GM12878 (cell line): ENCODE measurements around the gene EPDR1. TPM values are rescaled to one million over a fixed set of nuclear protein-coding genes. Genes with fewer than 3 reads are reported as not detected.

Experiments
- ATAC-seq: fragments of 200-7000 bp; cut with Tn5 transposase; 3 replicates; pipeline ENCODE4 v1.9.1; 2020; ENCODE audit warnings: mild to moderate bottlenecking, moderate library complexity
- BruUV-seq: library from RNA; stranded (reverse); fragments of 400-500 nt; replicated peaks from 2 replicates; lab custom pipeline; 2021; lab: Mats Ljungman, UMichigan
- CTCF ChIA-PET: fragments of 300-600 bp; sonication (Branson Sonifier 250); formaldehyde crosslinking; extraction: SDS; loops from one replicate; lab custom pipeline; 2021; ENCODE audit warnings: inconsistent platforms; lab: Yijun Ruan, JAX
- POLR2A ChIA-PET: fragments of 350-600 bp; formaldehyde crosslinking; extraction: SDS; loops from one replicate; lab custom pipeline; 2021; ENCODE audit warnings: inconsistent platforms; lab: Charles Lee
- RAD21 ChIA-PET: fragments of 300-600 bp; sonication (Branson Sonifier 250); formaldehyde crosslinking; loops from one replicate; lab custom pipeline; 2023; ENCODE audit warnings: antibody characterized with exemption; ENCODE audit not compliant: unreplicated experiment; lab: Charles Lee
- SMC1A ChIA-PET: fragments of 300-600 bp; sonication (Branson Sonifier 250); formaldehyde crosslinking; loops from one replicate; lab custom pipeline; 2023; ENCODE audit not compliant: unreplicated experiment, uncharacterized antibody; lab: Charles Lee
- DNase-seq: peaks from one replicate; pipeline ENCODE4 v3.0.0-alpha.2; 2011; ENCODE audit warnings: low read depth, low spot score
- FAIRE-seq: peaks from 3 replicates; lab custom pipeline; 2011; peaks lifted over from hg19 to GRCh38; lab: Jason Lieb, UNC
- H2AFZ ChIP-seq: 2 replicates; pipeline ENCODE4 v1.6.0; 2011; ENCODE audit warnings: low read depth, low read length, control low read depth; ENCODE audit not compliant: control insufficient read depth
- H3K27ac ChIP-seq: 2 replicates; pipeline ENCODE4 v1.5.1; 2011; ENCODE audit warnings: control low read depth; ENCODE audit not compliant: control insufficient read depth, insufficient read depth
- H3K27me3 ChIP-seq, 2 experiments: replicated peaks in 1 of 2; 2 replicates each; pipeline versions ENCODE4 v1.6.0 to v1.6.1; 2011; ENCODE audit warnings: low read length in 1 of 2; ENCODE audit not compliant: control insufficient read depth in 2 of 2, insufficient read depth in 2 of 2
- H3K36me3 ChIP-seq, 2 experiments: 2 replicates each; pipeline ENCODE4 v1.5.1; 2011; ENCODE audit warnings: low read length in 1 of 2; ENCODE audit not compliant: control insufficient read depth in 2 of 2, insufficient read depth in 2 of 2
- H3K4me1 ChIP-seq: 2 replicates; pipeline ENCODE4 v1.6.1; 2011; ENCODE audit warnings: mild to moderate bottlenecking, low read length, moderate library complexity, mixed read lengths; ENCODE audit not compliant: control insufficient read depth, insufficient read depth
- H3K4me2 ChIP-seq: 2 replicates; pipeline ENCODE4 v1.6.0; 2011; ENCODE audit warnings: control low read depth; ENCODE audit not compliant: control insufficient read depth, insufficient read depth
- H3K4me3 ChIP-seq: fragments of 200-600 bp; sonication (generic); 2 replicates; pipeline ENCODE4 v1.5.1; 2016
- H3K79me2 ChIP-seq: 2 replicates; pipeline ENCODE4 v1.6.0; 2011; ENCODE audit warnings: low read length; ENCODE audit not compliant: control insufficient read depth, insufficient read depth
- H3K9ac ChIP-seq: 2 replicates; pipeline ENCODE4 v1.8.0; 2011; ENCODE audit warnings: low read length, control low read depth, mixed read lengths; ENCODE audit not compliant: control insufficient read depth, insufficient read depth
- H3K9me3 ChIP-seq: replicated peaks from 3 replicates; pipeline ENCODE4 v1.5.1; 2011; ENCODE audit warnings: mild to moderate bottlenecking, low read length; ENCODE audit not compliant: control insufficient read depth, insufficient read depth
- H4K20me1 ChIP-seq: 2 replicates; pipeline ENCODE4 v1.6.0; 2011; ENCODE audit not compliant: control insufficient read depth, insufficient read depth
- HDAC2 ChIP-seq: fragments of 200-600 bp; sonication (generic); IDR thresholded peaks from 2 replicates; pipeline ENCODE4 v1.6.1; 2017
- HDAC6 ChIP-seq: fragments of 200-600 bp; sonication (generic); IDR thresholded peaks from one replicate; pipeline ENCODE4 v1.8.0; 2017; ENCODE audit warnings: antibody characterized with exemption; ENCODE audit not compliant: unreplicated experiment
- MEF2A ChIP-seq: IDR thresholded peaks from 2 replicates; pipeline ENCODE4 v1.6.1; 2011; ENCODE audit warnings: low read depth, mild to moderate bottlenecking, low read length, moderate library complexity; ENCODE audit not compliant: insufficient read depth
- NFYA ChIP-seq: IDR thresholded peaks from 2 replicates; pipeline ENCODE4 v1.6.1; 2011; ENCODE audit warnings: low read depth, mild to moderate bottlenecking, low read length, improper control_type of control experiment, borderline replicate concordance
- PML ChIP-seq: IDR thresholded peaks from 2 replicates; pipeline ENCODE4 v1.6.1; 2012; ENCODE audit warnings: low read length, inconsistent platforms
- RFX5 ChIP-seq: IDR thresholded peaks from 2 replicates; pipeline ENCODE4 v1.6.1; 2011; ENCODE audit warnings: low read depth, low read length, improper control_type of control experiment
- SIX5 ChIP-seq: IDR thresholded peaks from 2 replicates; pipeline ENCODE4 v1.6.1; 2011; ENCODE audit warnings: mild to moderate bottlenecking, low read depth, low read length, moderate library complexity; ENCODE audit not compliant: severe bottlenecking
- STAT3 ChIP-seq: IDR thresholded peaks from 2 replicates; pipeline ENCODE4 v1.6.1; 2011; ENCODE audit warnings: low read depth, low read length, improper control_type of control experiment
- TCF7 ChIP-seq: IDR thresholded peaks from 2 replicates; pipeline ENCODE4 v1.6.1; 2014; ENCODE audit warnings: antibody characterized with exemption, borderline replicate concordance
- WGBS: methylation state at CpG from one replicate; pipeline ENCODE4 v1.1.6; 2016; ENCODE audit warnings: low lambda C conversion rate; ENCODE audit not compliant: insufficient replicate concordance, insufficient coverage; ENCODE audit errors: missing lambda C conversion rate; 5-methylcytosine and 5-hydroxymethylcytosine counted together
- in situ Hi-C: fragments of 300-500 bp; cut with MboI; formaldehyde crosslinking; loops from 9 replicates; pipeline ENCODE4 v1.14.3; 2018; ENCODE audit warnings: mixed read lengths
- intact Hi-C: fragments of 100-400 bp; cut with micrococcal nuclease; formaldehyde crosslinking; loops from one replicate; pipeline ENCODE4 v1.14.2; 2022; ENCODE audit not compliant: unreplicated experiment
- polyA plus RNA-seq, 11 experiments: library from polyadenylated mRNA; depleted of rRNA in 4 of 11; unstranded in 6 of 11; stranded (reverse) in 5 of 11; fragments of >200 nt; fragmentation: Nextera tagmentation in 4 of 11; fragmentation: Illumina TruSeq in 1 of 11; extraction: Ambion mirVana in 4 of 11; extraction: Trizol in 1 of 11; gene quantifications; 1 replicate in 1 of 11; 2 replicates in 10 of 11; pipeline versions ENCODE4 v1.2.1 to v1.2.3, GENCODE V29; 2011 to 2016; ENCODE audit warnings: inconsistent platforms in 2 of 11, missing spikeins in 2 of 11, low read depth in 1 of 11
- total RNA-seq, 4 experiments: library from RNA; depleted of rRNA in 3 of 4; stranded (reverse); fragments of >200 nt in 3 of 4; fragmentation: Illumina TruSeq in 1 of 4; extraction: Trizol in 1 of 4; gene quantifications; 2 replicates each; pipeline versions ENCODE4 v1.2.1 to v1.2.3, GENCODE V29; 2013 to 2021
- TF ChIP-seq, protein P1 (sequence below): IDR thresholded peaks from 2 replicates; pipeline ENCODE4 v1.6.1; 2011; ENCODE audit warnings: borderline replicate concordance, low read depth, mild to moderate bottlenecking, moderate library complexity, low read length; ENCODE audit not compliant: insufficient read depth, poor library complexity, severe bottlenecking
- TF ChIP-seq, protein P2 (sequence below): IDR thresholded peaks from 2 replicates; pipeline ENCODE4 v1.6.1; 2012; ENCODE audit warnings: improper control_type of control experiment, low read depth, low read length; ENCODE audit not compliant: insufficient replicate concordance
- TF ChIP-seq, protein P3 (sequence below): fragments of 450-650 bp; IDR thresholded peaks from 2 replicates; pipeline ENCODE4 v1.6.1; 2018; ENCODE audit warnings: mild to moderate bottlenecking, low read depth, moderate library complexity; ENCODE audit not compliant: partially characterized antibody

Gene EPDR1
- total and polyA plus RNA-seq, 10 of the 15 experiments (the other 5 are each of a cell fraction or from before 2014, with no cell fraction given) = 1.2 to 18.8 (median 4.7) TPM

DNA sequence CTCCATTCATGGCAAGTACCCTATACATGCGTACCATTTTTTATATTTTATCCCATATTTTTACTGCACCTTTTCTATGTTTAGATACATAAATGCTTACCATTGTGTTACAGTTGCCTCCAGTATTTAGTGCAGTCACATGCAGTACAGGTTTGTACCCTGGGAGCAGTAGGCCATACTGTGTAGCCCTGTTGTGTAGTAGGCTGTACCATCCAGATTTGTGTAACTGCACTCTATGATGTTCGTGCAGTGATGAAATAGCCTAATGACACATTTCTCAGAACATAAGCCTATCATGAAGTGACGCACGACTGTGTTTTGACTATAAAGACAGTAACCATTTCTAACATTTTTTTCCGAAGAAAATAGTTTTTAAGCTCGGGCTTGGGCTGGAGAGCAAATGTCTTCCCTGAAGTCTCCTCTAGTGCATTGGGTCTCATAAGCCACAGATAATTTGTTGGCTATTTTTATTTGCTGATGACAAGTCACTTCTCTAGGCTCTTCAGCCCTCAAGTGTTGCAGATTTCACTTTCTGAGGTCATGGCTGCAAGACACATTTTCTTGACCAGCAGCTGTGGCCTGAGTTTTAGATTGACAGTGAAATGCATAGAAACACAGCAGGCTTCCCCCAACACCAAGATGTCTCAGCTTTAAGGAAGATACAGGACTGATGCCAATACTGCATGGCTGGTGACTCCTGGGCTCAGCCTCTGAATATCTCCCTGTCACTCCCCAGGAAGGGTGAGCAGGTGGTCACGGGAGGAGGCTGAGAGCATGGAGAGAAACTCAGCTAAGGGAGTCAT, 26.9 kb downstream of the EPDR1 start:
- DNase-seq = no peak
- H3K4me1 ChIP-seq = peaks cover 3% of the 10 kb centered on the region; the same call in 1 of the 2 replicates
- ChIA-PET RAD21 (interaction anchor here (1.5 kb wide), 2 partner anchors 27 kb away, joined by 5 read pairs; partner anchors contain the start of gene EPDR1), SMC1A (interaction anchor here (0.6 to 7.7 kb wide), 4 partner anchors 22 to 78 kb away, joined by 3 to 98 read pairs (median 7); partner anchors contain the start of genes EPDR1 and SFRP4), POLR2A (interaction anchor here (2.2 kb wide), 1 partner anchor 30 kb away, joined by 11 read pairs; the partner anchor contains the start of gene SFRP4), CTCF (interaction anchor here (0.9 to 6.1 kb wide), 3 partner anchors 27 to 46 kb away, joined by 3 to 108 read pairs (median 4); partner anchors contain the start of genes EPDR1 and SFRP4)
- H3K4me2 ChIP-seq = no peak overlapping the region
- no peak for FAIRE-seq
- 84% methylated on average over 7 of the region's 7 CpGs for WGBS
- in situ Hi-C loops (no loop called here), intact Hi-C loops (no loop called here)
- no peaks in the 10 kb centered on the region for H3K9me3 ChIP-seq
- no peak overlapping the region for H3K9ac ChIP-seq
- no peak for ATAC-seq
- H2AFZ ChIP-seq = no peak overlapping the region
- H3K27ac ChIP-seq = no peak overlapping the region
- H3K79me2 ChIP-seq = no peaks in the 10 kb centered on the region
- H3K36me3 ChIP-seq = no peaks in the 10 kb centered on the region
- H4K20me1 ChIP-seq = no peaks in the 10 kb centered on the region
- no peak overlapping the region for H3K4me3 ChIP-seq
- H3K27me3 ChIP-seq = no peaks in the 10 kb centered on the region
- no TSS peak for BruUV-seq
- TF ChIP-seq, protein P1, sequence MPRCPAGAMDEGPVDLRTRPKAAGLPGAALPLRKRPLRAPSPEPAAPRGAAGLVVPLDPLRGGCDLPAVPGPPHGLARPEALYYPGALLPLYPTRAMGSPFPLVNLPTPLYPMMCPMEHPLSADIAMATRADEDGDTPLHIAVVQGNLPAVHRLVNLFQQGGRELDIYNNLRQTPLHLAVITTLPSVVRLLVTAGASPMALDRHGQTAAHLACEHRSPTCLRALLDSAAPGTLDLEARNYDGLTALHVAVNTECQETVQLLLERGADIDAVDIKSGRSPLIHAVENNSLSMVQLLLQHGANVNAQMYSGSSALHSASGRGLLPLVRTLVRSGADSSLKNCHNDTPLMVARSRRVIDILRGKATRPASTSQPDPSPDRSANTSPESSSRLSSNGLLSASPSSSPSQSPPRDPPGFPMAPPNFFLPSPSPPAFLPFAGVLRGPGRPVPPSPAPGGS = no peak
- TF ChIP-seq NFYA = no peak
- no peak for TF ChIP-seq SIX5
- no peak for TF ChIP-seq STAT3
- TF ChIP-seq MEF2A = no peak
- TF ChIP-seq RFX5 = no peak
- no peak for TF ChIP-seq HDAC2
- TF ChIP-seq, protein P2, sequence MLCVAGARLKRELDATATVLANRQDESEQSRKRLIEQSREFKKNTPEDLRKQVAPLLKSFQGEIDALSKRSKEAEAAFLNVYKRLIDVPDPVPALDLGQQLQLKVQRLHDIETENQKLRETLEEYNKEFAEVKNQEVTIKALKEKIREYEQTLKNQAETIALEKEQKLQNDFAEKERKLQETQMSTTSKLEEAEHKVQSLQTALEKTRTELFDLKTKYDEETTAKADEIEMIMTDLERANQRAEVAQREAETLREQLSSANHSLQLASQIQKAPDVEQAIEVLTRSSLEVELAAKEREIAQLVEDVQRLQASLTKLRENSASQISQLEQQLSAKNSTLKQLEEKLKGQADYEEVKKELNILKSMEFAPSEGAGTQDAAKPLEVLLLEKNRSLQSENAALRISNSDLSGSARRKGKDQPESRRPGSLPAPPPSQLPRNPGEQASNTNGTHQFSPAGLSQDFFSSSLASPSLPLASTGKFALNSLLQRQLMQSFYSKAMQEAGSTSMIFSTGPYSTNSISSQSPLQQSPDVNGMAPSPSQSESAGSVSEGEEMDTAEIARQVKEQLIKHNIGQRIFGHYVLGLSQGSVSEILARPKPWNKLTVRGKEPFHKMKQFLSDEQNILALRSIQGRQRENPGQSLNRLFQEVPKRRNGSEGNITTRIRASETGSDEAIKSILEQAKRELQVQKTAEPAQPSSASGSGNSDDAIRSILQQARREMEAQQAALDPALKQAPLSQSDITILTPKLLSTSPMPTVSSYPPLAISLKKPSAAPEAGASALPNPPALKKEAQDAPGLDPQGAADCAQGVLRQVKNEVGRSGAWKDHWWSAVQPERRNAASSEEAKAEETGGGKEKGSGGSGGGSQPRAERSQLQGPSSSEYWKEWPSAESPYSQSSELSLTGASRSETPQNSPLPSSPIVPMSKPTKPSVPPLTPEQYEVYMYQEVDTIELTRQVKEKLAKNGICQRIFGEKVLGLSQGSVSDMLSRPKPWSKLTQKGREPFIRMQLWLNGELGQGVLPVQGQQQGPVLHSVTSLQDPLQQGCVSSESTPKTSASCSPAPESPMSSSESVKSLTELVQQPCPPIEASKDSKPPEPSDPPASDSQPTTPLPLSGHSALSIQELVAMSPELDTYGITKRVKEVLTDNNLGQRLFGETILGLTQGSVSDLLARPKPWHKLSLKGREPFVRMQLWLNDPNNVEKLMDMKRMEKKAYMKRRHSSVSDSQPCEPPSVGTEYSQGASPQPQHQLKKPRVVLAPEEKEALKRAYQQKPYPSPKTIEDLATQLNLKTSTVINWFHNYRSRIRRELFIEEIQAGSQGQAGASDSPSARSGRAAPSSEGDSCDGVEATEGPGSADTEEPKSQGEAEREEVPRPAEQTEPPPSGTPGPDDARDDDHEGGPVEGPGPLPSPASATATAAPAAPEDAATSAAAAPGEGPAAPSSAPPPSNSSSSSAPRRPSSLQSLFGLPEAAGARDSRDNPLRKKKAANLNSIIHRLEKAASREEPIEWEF = no peak
- TF ChIP-seq, protein P3, sequence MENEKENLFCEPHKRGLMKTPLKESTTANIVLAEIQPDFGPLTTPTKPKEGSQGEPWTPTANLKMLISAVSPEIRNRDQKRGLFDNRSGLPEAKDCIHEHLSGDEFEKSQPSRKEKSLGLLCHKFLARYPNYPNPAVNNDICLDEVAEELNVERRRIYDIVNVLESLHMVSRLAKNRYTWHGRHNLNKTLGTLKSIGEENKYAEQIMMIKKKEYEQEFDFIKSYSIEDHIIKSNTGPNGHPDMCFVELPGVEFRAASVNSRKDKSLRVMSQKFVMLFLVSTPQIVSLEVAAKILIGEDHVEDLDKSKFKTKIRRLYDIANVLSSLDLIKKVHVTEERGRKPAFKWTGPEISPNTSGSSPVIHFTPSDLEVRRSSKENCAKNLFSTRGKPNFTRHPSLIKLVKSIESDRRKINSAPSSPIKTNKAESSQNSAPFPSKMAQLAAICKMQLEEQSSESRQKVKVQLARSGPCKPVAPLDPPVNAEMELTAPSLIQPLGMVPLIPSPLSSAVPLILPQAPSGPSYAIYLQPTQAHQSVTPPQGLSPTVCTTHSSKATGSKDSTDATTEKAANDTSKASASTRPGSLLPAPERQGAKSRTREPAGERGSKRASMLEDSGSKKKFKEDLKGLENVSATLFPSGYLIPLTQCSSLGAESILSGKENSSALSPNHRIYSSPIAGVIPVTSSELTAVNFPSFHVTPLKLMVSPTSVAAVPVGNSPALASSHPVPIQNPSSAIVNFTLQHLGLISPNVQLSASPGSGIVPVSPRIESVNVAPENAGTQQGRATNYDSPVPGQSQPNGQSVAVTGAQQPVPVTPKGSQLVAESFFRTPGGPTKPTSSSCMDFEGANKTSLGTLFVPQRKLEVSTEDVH = no peak
- TF ChIP-seq PML = no peak
- TF ChIP-seq HDAC6 = no peak
- no peak for TF ChIP-seq TCF7
